GF-D8 (cell line): ENCODE results near the gene SCARB1.

Experiments used
- DNase-seq: peaks from one replicate; lab custom pipeline; 2025; lab: John Stamatoyannopoulos, UW

SCARB1 gene

GRCh38 chr12:124760560-124760959 lies 103.1 kb downstream of the SCARB1 start:
- no peak for DNase-seq

GRCh38 chr12:124759841-124760503 lies 103.7 kb downstream of the SCARB1 start:
- DNase-seq: no peak

- no peak for DNase-seq
These were observed 105.1 kb downstream of the SCARB1 start for GRCh38 chr12:124758266-124759220.

GRCh38 chr12:124757329-124757728 lies 106.3 kb downstream of the SCARB1 start:
- no peak for DNase-seq

- DNase-seq: no peak
These were observed 106.9 kb downstream of the SCARB1 start for GRCh38 chr12:124756760-124757159.

- DNase-seq: no peak
These were observed 107.5 kb downstream of the SCARB1 start for GRCh38 chr12:124756166-124756565.

- DNase-seq: no peak
These were observed 107.9 kb downstream of the SCARB1 start for GRCh38 chr12:124755801-124756148.

- peak; percentile 96 for DNase-seq
These were observed 108.5 kb downstream of the SCARB1 start for GRCh38 chr12:124754949-124755800.

GRCh38 chr12:124754491-124754890 lies 109.2 kb downstream of the SCARB1 start:
- no peak for DNase-seq

GRCh38 chr12:124753993-124754392 lies 109.7 kb downstream of the SCARB1 start:
- no peak for DNase-seq

GRCh38 chr12:124753228-124753591 lies 110.5 kb downstream of the SCARB1 start:
- DNase-seq: no peak

GRCh38 chr12:124752437-124753227 lies 111.0 kb downstream of the SCARB1 start:
- DNase-seq: no peak

GRCh38 chr12:124751654-124752355 lies 111.9 kb downstream of the SCARB1 start:
- no peak for DNase-seq

- DNase-seq: no peak
These were observed 112.7 kb downstream of the SCARB1 start for GRCh38 chr12:124750787-124751471.

GRCh38 chr12:124750149-124750656 lies 113.5 kb downstream of the SCARB1 start:
- no peak for DNase-seq

GRCh38 chr12:124749725-124750124 lies 113.9 kb downstream of the SCARB1 start:
- DNase-seq: no peak

GRCh38 chr12:124747426-124748161 lies 116.1 kb downstream of the SCARB1 start:
- DNase-seq: peak; percentile 54

GRCh38 chr12:124746649-124747425 lies 116.8 kb downstream of the SCARB1 start:
- no peak for DNase-seq
